GM10266 (cell line): ENCODE data around the gene FGFBP3.

Source experiments
- DNase-seq: peaks from one replicate; pipeline ENCODE4 v3.0.0; 2012; ENCODE audit errors: extremely low spot score
- TF ChIP-seq, protein P1 (sequence below): IDR thresholded peaks from 2 replicates; pipeline ENCODE4 v1.5.1; 2012; ENCODE audit warnings: mild to moderate bottlenecking, low read depth; ENCODE audit not compliant: control insufficient read depth, insufficient read depth; ENCODE audit errors: missing control alignments

Gene FGFBP3

DNA sequence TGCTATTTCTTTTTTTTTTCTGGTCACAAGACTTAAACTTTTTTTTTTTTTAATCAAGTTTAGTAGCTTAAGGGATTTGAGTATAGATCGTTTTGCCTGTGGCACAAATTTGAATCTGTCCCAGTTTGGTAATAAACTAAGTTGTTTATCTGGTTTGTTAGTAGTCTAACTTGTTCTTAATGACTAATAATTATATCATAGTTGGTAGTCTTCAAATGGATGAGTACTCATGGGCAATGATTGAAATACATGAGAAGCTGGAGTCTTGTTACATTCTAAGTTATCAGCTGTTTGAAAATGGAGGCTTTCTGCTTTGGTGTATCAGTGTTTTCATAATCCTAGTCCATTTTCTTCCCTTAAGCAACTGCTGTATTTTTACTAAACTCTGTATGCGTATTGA is 26.6 kb upstream of the FGFBP3 start:
- no peak for DNase-seq
- TF ChIP-seq, protein P1, sequence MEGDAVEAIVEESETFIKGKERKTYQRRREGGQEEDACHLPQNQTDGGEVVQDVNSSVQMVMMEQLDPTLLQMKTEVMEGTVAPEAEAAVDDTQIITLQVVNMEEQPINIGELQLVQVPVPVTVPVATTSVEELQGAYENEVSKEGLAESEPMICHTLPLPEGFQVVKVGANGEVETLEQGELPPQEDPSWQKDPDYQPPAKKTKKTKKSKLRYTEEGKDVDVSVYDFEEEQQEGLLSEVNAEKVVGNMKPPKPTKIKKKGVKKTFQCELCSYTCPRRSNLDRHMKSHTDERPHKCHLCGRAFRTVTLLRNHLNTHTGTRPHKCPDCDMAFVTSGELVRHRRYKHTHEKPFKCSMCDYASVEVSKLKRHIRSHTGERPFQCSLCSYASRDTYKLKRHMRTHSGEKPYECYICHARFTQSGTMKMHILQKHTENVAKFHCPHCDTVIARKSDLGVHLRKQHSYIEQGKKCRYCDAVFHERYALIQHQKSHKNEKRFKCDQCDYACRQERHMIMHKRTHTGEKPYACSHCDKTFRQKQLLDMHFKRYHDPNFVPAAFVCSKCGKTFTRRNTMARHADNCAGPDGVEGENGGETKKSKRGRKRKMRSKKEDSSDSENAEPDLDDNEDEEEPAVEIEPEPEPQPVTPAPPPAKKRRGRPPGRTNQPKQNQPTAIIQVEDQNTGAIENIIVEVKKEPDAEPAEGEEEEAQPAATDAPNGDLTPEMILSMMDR = no peak

DNA sequence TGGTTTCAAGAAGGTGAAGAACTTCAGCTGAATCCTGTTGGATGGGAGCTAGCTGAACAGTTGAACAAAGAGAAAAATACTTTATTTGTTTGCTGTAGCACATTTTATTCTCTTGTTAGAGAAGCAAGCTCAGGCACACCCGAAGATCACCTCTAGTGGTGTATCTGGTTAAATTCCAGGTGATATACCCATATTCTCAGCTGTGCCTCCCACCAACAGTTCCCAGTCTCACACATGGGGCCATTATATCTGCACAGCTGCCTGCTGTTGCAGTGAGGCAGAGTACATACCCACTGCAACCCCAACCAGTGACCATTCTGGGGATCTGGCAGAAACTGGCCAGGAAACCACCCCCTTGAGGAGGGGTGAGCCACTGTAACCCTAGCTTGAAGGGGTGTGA is 23.5 kb upstream of the FGFBP3 start:
- no peak for DNase-seq
- TF ChIP-seq, protein P1 = no peak

DNA sequence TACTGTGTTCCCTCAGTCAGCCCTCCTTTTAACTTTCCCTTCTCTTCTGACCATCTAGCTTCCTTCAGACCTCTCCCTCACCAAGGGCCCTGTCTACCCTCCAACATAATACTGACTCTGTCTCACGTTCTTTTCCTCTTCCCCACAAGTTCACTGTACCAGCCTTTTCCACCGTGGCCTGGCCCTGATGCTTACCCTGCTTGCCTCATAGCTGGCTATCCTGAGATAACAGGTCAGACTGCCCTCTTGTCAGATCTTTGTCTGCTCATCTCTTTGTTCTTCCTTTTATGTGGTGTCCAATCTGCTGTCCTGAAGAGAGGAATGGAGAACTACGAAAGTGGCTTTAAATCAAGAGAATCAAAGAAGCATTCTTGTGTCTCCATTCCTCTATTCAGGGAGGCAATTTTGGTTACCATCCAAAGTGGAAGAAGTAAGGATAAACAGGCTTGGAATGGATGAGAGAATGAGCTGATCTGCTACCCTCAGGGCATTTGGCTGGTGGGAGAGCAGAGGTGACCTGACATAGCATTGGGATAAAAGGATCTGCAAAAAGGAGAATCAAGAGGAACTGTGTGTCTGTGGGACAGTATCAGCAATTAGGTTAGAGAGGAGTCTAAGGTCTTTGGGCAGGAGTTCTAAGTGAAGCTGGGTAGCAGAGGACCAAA is 22.4 kb upstream of the FGFBP3 start:
- TF ChIP-seq, protein P1 = no peak
- no peak for DNase-seq

DNA sequence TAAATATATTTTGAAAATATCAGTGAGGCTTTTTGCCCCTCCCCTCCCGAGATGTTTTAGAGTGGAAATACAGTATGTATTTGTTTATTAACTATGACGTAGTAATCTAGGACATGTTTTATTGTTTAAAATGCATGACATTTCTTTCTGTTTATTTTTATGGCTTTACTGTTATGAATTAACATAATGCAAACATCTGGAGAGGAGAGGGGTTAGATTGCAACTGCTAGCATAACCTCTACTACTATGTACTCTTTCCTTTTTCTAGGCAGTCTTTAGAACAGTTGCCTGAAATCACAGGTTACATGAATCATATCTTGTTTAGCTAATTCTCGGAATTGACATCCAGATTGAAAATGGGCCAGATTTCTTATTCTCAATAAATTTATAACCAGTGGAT is 21.7 kb upstream of the FGFBP3 start:
- DNase-seq = no peak
- TF ChIP-seq, protein P1 = no peak

DNA sequence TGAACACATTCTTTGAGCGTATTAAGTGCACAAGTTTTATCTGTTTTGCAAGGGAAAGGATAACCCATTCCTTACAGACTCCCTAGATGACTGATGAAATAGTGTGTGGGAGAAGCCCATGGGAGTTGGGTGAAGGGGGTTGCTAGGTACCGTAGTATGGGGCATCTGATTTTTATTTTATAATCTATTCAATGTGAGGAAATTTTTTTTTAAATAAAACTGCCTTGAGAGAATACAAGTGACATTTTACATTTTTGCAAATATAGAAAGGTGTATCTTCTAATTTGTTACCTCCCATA is 15.7 kb upstream of the FGFBP3 start:
- DNase-seq = no peak
- TF ChIP-seq, protein P1 = no peak

DNA sequence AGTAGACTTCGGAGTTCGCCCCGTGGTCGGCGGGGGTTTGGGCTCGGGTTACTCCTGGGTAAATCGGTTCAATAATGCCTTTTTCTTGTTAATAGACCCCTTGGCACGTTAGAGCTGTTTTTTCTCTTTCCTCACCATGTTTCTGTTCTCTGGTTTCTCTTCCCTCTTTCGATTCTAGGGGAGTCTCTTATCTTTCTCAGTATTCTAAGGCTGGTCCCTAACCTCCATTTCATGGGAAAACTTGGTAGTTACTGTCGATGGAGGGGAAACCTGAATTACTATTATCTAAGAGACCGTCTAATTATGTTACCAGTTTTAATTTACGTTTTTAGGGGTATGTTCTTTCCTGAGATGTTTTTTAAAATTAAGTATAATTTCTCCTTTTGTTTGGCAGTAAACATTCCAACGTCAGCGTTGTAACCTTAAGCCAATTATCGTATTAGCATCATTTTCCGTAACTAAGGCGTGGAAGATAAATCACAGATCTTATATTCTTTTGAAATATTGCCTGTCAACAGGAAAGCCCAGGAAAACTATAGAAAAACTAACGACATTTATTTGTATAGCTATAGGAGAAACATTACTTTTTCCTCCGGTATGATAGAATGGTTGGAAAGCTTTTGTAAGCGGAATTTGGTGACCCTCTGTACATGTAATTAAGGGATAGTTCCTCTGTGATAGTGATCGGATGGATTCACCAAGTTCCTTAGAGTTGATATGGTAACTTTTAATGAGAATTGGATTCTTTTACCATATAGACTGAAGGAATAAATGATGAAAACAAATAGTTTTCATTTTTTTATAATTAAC is 15.1 kb upstream of the FGFBP3 start:
- TF ChIP-seq, protein P1 = no peak
- peak; percentile 45 for DNase-seq
